OCI-LY3 (cell line): ENCODE data around the gene ISYNA1.

Source experiments
- CTCF ChIP-seq: fragments of 200-600, 300-600 bp; sonication (generic); IDR thresholded peaks from 2 replicates; pipeline ENCODE4 v1.5.1; 2014; ENCODE audit warnings: antibody characterized with exemption, low read length, low read depth
- EZH2phosphoT487 ChIP-seq: fragments of 200-600 bp; shearing (Covaris generic); IDR thresholded peaks from 2 replicates; pipeline ENCODE4 v1.6.1; 2018; ENCODE audit warnings: antibody characterized with exemption, mixed run types, low read depth

- TF ChIP-seq CTCF (no peak), EZH2phosphoT487 (no peak)
Observed at GRCh38 chr19:18427080-18427742, 10.7 kb downstream of the ISYNA1 start.
